ENCODE data around the gene RPL37.
"Not testable (repeated sequence)": the region's sequence is repeated elsewhere in the genome, so short reads cannot be mapped to it uniquely, and the experiment has no call there.

Gene RPL37

DNA sequence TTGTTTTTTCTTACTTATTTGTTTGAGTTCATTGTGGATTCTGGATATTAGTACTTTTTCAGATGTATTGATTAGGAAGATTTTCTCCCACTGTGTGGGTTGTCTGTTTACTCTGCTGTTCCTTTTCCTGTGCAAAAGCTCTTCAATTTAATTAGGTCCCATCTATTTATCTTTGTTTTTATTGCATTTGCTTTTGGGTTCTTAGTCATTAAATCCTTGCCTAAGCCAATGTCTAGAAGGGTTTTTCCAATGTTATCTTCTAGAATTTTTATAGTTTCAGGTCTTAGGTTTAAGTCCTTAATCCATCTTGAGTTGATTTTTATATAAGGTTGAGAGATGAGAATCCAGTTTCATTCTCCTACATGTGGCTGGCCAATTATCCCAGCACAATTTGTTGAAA, 40.7 kb downstream of the RPL37 start:
- DNase-seq, result not testable (repeated sequence)

DNA sequence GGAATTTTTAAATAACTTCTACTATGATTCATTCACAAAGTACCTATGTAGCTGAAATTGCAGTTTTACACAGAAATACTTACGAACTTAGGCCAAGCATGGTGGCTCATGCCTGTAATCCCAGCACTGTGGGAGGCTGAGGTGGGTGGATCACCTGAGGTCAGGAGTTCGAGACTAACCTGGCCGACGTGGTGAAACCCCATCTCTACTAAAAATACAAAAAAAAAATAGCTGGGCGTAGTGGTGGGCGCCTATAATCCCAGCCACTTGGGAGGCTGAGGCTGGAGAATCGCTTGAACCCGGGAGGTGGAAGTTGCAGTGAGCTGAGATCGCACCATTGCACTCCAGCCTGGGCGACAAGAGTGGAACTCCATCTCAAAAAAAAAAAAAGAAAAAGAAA, 42.3 kb downstream of the RPL37 start:
- not testable (repeated sequence) for DNase-seq

- DNase-seq, result no peak
These were observed 43.3 kb downstream of the RPL37 start for GRCh38 chr5:40791715-40792139.

- DNase-seq, result no peak
These were observed 44.0 kb downstream of the RPL37 start for GRCh38 chr5:40790947-40791593.

GRCh38 chr5:40788941-40789340, 46.1 kb downstream of the RPL37 start:
- DNase-seq, result not testable (repeated sequence)

GRCh38 chr5:40787986-40788385, 47.0 kb downstream of the RPL37 start:
- DNase-seq, result no peak

- DNase-seq, result not testable (repeated sequence)
These were observed 48.4 kb downstream of the RPL37 start for GRCh38 chr5:40786664-40787063.

DNA sequence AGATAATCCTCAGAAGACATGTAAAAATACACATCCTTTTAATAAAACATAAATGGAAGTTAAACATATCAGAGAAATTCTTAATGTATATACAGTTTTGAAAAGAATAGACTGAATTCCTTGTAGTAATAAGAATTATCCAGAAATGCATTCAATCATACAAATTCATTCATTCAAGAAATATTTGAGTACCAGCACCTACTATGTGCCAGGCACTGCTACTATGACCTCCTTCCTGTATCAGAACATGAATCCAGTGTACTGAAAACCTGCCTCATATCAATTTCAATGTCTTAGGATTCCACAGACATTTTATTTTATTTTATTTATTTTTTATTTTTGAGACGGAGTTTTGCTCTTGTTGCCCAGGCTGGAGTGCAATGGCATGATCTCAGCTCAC, 50.1 kb downstream of the RPL37 start:
- DNase-seq, result no peak

- no peak for DNase-seq
These were observed 50.9 kb downstream of the RPL37 start for GRCh38 chr5:40784027-40784653.

DNA sequence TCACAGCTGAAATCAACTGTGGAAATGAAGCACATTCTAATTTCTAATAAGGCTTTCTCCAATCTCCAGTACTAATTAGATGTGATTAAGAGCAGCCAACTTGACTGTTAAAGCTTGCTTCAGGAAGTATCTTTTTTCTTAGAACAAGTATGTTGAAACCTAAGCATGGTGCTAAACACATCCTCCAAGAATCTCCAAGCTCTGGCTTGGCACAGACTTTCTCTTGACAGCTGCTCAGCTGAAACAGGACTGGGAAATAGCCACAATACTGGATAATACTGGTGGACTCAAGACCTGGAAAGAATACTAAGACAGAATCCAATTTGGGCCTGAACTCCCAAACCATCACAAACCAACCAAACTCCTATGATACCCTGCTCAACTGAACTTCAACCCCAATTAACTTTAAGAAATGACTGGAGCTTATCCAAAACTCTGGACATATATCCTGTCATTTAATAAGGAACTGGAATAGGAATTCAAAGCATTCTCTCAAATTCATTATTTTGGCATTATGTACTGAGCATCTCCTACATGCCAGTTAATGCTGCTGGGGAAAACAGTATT, 53.1 kb downstream of the RPL37 start:
- no peak for DNase-seq

DNA sequence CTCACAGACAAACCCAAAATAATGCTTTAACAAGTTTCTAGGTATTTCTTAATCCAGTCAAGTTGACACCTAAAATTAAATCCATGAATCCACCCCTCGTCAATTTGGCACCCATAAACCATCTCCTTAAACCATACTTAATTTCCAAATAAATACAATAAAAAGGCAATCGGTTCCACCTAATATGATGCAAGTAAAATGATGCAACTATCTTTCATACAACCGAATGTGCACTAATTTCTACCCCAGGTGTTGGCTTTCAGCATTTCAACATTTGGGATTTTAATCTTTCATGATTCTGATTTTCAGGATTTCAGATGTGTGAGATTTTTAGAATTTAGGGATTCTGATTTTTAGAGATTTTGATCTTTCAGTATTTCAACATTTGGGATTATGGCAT, 54.2 kb downstream of the RPL37 start:
- DNase-seq, result no peak

DNA sequence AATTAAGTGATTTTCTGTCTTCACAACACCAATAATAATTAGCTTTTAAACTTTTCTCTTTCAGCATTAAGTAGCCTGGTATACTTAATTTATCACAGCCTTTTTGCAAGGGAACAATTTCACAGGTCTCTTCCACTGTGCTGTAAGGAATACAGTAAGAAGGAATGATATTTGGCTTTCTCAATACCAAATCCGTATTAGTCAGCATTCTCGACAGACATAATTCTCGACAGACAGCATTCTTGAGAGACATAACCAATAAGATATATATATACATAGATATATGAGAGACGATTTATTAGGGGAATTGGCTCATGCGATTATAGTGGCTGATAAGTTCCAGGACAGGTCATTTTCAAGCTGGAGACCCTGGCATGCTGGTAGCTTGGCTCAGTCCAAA, 54.8 kb downstream of the RPL37 start:
- no peak for DNase-seq

DNA sequence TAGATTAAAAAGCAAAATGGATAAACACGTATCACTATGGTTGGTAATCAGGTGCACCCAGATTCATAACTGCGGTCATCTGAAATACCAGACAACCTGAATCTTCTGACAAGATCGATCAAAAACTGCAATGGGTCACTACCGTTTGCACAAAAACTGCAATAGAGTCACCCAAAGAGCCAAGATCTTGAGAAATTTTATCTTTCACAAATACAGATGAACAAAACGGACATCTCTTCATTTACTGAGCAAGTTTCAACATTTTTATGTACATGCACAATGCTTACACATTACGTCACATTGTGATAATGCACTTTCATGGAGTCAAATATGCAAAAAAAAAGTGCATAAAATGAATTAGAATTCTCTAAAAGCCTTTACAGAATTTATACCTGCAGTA, 55.5 kb downstream of the RPL37 start:
- no peak for DNase-seq

- DNase-seq, result no peak
These were observed 56.9 kb downstream of the RPL37 start for GRCh38 chr5:40778133-40778532.

- no peak for DNase-seq
These were observed 58.4 kb downstream of the RPL37 start for GRCh38 chr5:40776658-40776977.

DNA sequence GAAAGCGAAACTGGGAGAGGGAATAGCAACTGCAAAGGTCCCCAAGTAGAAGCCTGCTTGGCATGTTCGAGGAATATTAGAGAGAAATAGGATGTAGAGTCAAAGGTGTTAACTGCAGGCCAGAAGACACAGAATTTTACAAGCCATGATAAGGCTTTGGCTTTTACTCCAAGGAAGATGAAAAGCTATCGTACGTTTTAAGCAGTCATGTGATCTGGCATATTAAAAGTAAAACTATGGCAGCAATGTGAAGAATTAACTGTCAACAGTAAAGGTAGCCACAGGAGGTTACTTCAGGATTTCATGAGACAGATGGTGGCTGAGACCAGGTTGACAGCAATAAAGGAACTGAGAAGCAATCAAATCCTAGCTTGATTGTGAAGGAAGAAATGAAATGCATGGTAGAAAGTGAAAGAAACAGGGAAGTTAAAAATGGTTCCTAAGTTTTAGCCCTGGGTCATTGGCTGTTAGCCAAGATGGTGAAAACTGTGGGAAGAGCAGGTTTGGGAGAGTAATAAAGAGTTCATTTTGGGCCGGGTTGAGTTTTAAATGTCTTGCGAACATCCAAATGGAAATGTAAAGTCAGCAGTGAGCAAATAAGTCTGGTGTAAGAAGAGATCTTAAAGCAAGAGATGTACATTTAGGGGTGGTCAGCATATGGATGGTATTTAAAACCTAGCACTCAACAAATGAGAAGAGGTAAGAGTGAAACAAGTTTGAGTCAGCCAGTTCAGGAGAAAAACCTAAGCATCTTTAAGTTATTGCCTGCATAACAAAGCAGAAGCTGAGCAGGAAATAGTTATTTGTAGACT, 59.0 kb downstream of the RPL37 start:
- DNase-seq, result no peak
